Skeletal muscle cell (primary cell): Measurements from ENCODE around the gene COL8A1.
A peak's percentile ranks its signal among the peaks of the same experiment; 100 is the strongest.

Experiments used
- DNase-seq: peaks from one replicate; pipeline ENCODE4 v3.0.0-alpha.2; 2010; ENCODE audit warnings: low read depth
- H3K4me3 ChIP-seq: 2 replicates; pipeline ENCODE4 v1.5.1; 2011; ENCODE audit warnings: low read depth, mild to moderate bottlenecking, control low read depth, low read length, moderate library complexity

COL8A1 gene

GRCh38 chr3:99637368-99638111 lies 854 bp upstream of the COL8A1 start:
- peak; percentile 49 for DNase-seq
- peak overlapping the region; percentile 62 for H3K4me3 ChIP-seq

DNA sequence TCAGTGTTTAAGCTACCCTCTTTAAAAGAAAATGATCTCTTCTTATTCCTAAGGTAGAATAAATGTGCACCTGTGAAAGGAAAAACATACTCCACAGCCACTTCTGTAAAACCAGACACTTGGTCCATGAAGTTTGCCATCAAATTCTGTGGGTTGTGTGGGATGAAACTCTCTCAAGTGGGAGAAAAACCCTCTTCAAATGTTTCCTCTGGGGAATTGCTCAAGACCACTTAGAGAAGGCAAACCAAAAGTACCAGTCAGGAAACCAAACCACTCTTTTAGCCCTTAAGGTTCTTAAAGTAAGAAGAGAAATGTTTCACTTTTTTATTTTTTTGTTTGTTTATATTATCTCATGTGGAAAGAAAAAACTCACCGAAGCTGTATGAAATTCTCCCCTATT lies 1.2 kb downstream of the COL8A1 start:
- H3K4me3 ChIP-seq, result peak overlapping the region; percentile 62
- DNase-seq, result peak; percentile 47

DNA sequence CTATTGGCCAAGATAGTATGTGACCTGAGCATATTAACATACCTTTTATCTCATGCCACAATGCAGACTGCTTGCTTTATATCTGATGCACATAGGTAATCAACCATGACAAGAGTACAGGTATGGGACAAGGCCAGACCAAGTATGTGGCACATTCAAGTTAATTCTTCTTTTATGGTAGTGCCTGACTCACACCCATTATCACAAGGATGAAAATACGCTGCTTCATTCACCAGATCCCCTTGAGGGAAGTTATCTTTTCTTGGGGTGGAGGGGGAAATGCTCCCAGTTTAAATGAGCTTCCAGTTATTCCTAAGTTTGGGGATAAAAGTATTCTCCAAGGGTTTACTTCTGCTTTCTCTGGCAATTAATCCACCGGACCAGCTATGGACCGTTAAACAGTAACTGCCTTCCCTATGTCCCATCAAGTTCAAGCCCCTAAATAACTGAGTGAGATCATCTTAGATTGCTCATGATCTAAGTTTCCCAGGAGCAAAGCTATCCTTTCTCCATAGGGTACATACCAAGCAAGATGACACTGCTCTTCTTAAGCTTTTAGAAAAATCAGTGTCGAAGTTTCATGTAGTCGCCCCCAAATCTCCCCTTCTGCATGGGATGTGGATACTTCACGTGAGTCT lies 1.9 kb downstream of the COL8A1 start:
- peak overlapping the region; percentile 62 for H3K4me3 ChIP-seq

GRCh38 chr3:99641480-99641879 lies 3.1 kb downstream of the COL8A1 start:
- H3K4me3 ChIP-seq, result no peak overlapping the region
- no peak for DNase-seq

More for the DNA sequence above, 1.9 kb downstream of the COL8A1 start:
- peak; percentile 76 for DNase-seq

DNA sequence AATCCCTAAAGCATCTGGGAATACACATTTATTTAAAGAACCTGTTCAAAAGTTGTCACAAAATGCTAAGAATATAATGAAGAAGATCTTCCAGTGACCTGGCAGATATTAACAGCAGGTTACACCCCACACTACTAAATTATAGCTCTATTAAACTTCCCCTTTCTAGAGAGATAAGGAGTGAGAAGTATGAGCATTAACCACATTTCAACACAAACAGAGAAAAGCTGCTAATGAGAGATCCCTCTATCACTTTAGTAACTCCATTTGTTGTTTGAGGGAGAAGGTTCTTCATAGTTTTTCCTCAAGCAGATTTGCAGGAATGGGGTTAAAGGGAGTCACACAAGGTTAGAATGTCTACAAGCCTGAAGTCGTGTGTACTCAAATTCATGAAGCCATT lies 3.6 kb downstream of the COL8A1 start:
- no peak for DNase-seq
- no peak overlapping the region for H3K4me3 ChIP-seq

DNA sequence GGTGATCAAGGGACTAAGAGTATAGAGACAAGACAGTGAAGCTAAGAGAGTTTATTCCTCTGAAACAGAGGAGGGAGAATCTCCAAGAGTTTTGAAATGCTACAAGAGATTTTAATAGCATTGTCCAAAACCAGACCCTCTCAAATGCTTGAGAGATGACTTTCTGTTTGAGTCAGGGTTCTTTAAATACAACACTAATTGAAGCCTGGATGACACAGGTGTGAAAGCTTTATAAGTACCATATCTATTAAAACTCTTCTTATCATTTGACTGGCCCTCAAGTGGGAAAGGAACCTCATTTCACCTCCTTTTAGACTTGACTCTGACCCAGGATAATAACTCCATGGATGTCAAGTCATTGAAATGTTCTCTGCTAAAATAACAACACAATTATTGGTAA lies 5.6 kb downstream of the COL8A1 start:
- no peak overlapping the region for H3K4me3 ChIP-seq

DNA sequence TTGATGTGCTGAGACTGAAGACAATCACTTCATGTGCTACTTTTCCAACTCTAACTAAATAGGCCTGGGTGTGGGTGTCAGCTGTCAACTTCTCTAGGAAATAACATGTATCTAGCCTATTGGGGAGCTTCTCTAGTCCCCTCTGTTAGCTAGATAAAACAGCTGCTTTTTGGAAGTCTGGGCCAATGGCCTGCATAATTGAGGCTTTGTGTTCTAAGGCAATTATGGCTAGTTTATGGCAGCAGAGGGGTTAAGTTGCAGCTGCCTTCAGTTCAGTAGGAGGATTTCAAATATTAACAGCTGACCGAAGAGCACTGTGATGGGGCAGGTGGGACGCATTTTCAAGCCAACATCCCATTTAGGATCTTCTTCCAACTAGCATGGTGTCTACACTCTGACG lies 6.4 kb downstream of the COL8A1 start:
- no peak overlapping the region for H3K4me3 ChIP-seq

More for the DNA sequence above, 5.6 kb downstream of the COL8A1 start:
- no peak for DNase-seq

DNA sequence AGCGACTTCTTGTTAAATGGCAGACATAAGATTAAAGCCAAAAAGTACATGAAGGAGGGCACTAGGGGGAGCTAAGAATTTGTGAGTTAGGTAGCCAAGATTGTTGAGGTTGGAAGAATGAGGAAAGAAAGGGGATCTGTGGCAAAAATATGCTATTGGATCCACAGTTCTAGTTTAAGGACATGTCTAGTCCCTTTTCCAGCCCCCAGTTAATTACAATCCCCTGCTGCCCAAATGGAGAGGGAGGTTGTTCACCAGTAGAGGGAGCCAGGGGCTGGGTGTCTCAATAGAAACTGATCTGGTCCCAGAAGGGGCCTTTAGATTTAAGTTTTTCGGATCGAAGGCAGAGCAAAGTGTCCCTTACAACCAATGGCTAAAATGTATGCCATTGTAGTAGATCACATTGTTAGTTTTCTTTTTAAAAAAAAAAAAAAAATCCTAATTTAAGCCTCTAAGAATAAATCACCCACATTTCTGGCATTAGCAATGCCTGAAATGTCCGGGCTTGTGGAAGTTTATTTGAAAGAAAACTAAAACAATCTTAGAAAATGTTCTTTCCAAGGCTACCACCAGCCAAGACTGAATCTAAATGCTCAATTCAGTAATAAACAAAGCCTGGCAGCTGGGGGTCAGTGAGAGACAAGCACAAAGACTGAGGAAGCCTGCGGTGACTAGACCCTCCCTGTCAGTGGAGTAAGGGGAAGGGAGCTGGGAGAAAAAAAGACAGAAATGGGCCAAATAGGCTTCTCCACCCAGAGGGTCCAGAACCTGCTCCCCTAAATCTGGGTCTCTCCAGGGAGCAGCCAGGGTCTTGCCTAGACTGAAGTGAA lies 7.1 kb downstream of the COL8A1 start:
- no peak overlapping the region for H3K4me3 ChIP-seq
- peak; percentile 71 for DNase-seq

More for the DNA sequence above, 6.4 kb downstream of the COL8A1 start:
- DNase-seq, result peak; percentile 41

DNA sequence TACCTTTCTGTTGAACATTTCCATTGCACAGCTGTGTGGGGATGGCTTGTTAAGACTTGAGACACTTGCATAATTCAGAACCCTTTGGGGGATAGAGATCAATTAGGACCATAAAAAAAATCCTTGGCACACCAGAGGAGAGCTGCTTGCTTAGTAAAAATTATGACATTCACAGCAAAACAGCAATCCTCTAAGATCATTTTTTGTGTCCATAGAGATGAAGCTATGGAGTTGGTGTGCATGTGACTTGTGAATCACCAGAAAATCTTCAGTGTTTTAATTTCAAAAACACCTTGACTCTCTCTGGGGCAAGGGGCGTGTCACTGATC lies 7.7 kb downstream of the COL8A1 start:
- no peak overlapping the region for H3K4me3 ChIP-seq
- DNase-seq, result peak; percentile 54

DNA sequence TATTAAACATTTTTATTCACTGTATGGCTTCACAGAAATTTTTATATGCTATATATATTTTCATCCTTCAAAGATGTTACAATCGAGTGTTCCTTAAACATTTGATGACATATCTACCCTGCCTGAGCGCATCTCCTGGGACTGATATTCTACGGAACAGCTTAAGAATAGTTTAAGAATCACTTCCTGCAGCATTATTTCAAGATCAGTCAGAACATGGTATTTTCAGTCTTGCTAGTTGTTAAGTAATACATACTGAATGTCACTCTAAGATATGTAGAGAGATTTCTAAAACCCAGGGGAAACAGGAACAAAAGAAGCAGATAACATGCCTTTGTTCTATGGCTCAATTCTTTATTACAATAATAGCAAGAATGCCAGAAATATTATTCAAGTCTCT lies 8.7 kb downstream of the COL8A1 start:
- no peak overlapping the region for H3K4me3 ChIP-seq
- peak; percentile 80 for DNase-seq

GRCh38 chr3:99648101-99648500 lies 9.7 kb downstream of the COL8A1 start:
- H3K4me3 ChIP-seq, result no peak overlapping the region
- no peak for DNase-seq

DNA sequence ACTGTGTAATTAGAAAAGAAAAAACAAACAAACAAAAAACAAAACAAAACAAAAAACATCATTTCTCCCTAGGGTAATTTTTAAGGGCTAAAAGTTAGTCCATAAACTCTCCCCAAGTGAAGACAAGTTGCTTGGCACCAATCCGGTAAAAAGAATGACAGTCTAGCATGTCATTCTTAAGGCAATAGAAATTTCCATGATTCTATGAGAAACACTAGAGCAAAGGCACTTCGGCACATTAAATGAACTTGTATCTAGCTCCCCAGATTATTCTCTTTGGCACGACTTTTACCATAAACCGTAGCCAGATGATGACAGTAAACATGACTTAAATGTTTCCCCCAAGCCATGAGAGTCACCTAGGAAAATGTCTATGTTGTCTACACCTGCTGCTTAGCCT lies 10.1 kb downstream of the COL8A1 start:
- H3K4me3 ChIP-seq, result no peak overlapping the region
- no peak for DNase-seq

GRCh38 chr3:99651531-99651930 lies 13.1 kb downstream of the COL8A1 start:
- H3K4me3 ChIP-seq, result no peak overlapping the region
- DNase-seq, result peak; percentile 58

DNA sequence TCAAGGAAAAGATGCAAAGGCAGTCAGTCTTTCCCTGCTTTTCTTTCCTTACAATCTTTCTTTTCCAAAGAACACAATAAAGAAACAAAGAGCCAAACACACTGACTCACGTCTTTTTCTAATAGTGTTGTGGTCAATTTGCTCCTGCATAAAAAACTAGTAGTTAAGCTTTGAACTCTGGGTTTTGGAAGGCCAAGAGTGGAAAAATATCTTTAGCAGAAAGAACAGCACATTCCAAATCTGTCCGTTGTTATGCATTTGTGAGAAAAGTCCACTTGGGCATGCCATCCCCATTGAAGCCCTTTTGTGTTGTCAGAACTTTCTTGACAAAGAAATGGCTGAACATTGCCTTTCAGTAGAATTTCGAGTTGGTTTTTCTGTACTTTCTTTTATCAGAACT lies 18.2 kb downstream of the COL8A1 start:
- no peak for DNase-seq
- no peak overlapping the region for H3K4me3 ChIP-seq

DNA sequence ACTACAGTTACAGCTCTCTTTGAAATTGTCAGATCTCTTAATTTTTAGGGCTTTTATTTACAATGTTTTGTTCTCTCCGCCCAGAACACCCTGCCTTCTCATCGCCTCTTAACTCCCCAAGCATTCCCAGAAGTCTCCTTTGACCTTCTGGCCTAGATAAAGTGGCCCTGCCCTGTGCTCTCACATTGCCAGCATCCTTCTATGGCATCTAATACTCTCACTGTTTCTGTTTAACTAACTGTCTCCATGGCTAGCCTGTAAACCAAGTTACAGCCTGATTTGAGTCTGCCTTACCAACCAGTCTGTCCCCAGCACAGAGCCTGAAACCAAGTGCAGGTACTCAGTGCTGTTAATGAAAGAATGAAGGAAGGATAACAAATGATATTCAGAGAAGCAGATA lies 19.9 kb downstream of the COL8A1 start:
- no peak for DNase-seq
- no peak overlapping the region for H3K4me3 ChIP-seq

- peak; percentile 100 for DNase-seq
- no peak overlapping the region for H3K4me3 ChIP-seq
Measured at GRCh38 chr3:99659032-99659431, 20.6 kb downstream of the COL8A1 start.

DNA sequence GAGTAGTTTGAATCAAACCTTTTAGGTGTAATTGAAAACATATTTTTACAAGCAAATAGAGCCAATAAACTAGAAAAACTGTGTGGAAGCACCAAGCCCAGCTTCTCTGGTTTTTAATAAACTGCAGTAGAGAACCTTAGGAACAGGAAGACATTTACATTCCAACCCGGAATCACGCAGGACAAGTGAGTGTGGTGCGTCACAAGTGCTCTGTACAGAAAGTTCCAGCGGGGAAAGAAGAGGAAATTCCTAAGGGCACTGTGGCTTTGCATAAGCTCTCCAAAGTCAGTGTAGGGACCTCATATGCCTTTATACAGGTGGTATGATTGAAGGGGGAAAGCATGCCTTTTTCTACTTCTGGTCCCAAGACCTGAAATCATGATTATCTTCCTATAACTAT lies 21.6 kb downstream of the COL8A1 start:
- no peak overlapping the region for H3K4me3 ChIP-seq
- peak; percentile 98 for DNase-seq

GRCh38 chr3:99662838-99663570 lies 24.6 kb downstream of the COL8A1 start:
- DNase-seq, result no peak
- H3K4me3 ChIP-seq, result no peak overlapping the region

DNA sequence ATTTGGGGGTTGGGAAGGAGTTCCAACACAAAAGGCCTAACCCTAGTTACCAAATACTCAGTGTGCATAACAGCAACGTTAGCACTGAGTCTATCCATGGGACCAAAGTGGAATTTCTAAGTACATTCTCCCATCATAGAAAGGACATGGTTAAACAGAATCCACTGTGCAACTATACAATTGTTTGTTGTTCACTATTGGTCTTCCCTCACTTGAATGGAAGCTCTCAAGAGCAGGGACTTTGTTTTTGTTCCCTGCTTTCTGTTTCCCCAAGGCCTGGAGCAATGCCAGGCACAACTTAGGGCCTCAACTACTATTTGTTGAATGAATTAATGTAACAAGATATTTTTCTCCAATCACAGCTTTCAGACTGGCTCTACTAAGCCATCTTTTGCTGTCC lies 25.6 kb downstream of the COL8A1 start:
- no peak for DNase-seq
- no peak overlapping the region for H3K4me3 ChIP-seq

DNA sequence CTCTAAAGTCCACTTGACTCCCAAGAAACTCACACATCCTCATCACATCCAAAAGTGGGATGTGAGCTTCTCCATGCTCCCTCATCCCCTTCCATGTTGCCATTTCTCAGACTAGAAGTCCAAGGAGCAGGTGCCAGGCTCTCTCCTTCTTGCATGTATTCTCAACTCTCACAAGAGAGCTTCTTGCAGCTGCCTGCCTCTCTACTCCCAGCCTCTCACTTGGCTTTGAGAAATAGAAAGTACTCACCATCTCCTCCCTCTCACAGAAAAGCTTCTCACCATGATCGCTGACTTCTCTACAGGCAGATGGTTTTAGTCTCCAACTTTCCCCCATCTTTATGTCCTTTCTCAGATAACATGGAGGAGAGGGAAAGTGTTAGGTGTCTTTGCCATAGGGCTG lies 26.6 kb downstream of the COL8A1 start:
- no peak for DNase-seq
- no peak overlapping the region for H3K4me3 ChIP-seq
